Measurements from ENCODE around the gene ELF1. TPM values are rescaled to one million over a fixed set of nuclear protein-coding genes. Genes with fewer than 3 reads are reported as not detected.

The ELF1 gene
- polyA plus RNA-seq (ENCODE audit: insufficient read length in 3 of 3), result 10 to 100 TPM; 48.0 to 50.7 (median 50.1) TPM

- DNase-seq (ENCODE audit: low read depth in 3 of 3, low spot score in 2 of 3), result peak; percentile 36 to 40 (median 39)
Measured at GRCh38 chr13:41019011-41019487, at the start of gene ELF1. Gene ELF1, minus strand, starts transcription at chr13:41019316. Its CDS starts 37,262 bp downstream, at chr13:40982054.

- no peak for DNase-seq (ENCODE audit: low read depth in 3 of 3, low spot score in 2 of 3)
Measured at GRCh38 chr13:41065078-41065477, 46.0 kb upstream of the ELF1 start.

- DNase-seq (ENCODE audit: low read depth in 3 of 3, low spot score in 2 of 3), result no peak
Measured at GRCh38 chr13:41064493-41064892, 45.4 kb upstream of the ELF1 start.

GRCh38 chr13:41061914-41062837 is 43.1 kb upstream of the ELF1 start:
- peak; percentile 53 to 64 (median 60) for DNase-seq (ENCODE audit: low read depth in 3 of 3, low spot score in 2 of 3)

GRCh38 chr13:41061075-41061913 is 42.2 kb upstream of the ELF1 start, which contains the start of gene WBP4:
Gene WBP4, plus strand, starts transcription at chr13:41061509. Its CDS starts 165 bp downstream, at chr13:41061674.
- peak; percentile 97 to 98 (median 98) for DNase-seq (ENCODE audit: low read depth in 3 of 3, low spot score in 2 of 3)

- DNase-seq (ENCODE audit: low read depth in 3 of 3, low spot score in 2 of 3), result peak in 2 of 3 donors; percentile 72 to 76
Measured at GRCh38 chr13:41060724-41061074, 41.6 kb upstream of the ELF1 start.

GRCh38 chr13:41060082-41060723 is 41.1 kb upstream of the ELF1 start:
- peak; percentile 74 to 78 (median 76) for DNase-seq (ENCODE audit: low read depth in 3 of 3, low spot score in 2 of 3)

GRCh38 chr13:41059456-41060081 is 40.5 kb upstream of the ELF1 start:
- peak in 1 of 3 donors; percentile 24 for DNase-seq (ENCODE audit: low read depth in 3 of 3, low spot score in 2 of 3)

- no peak for DNase-seq (ENCODE audit: low read depth in 3 of 3, low spot score in 2 of 3)
Measured at GRCh38 chr13:41058295-41059070, 39.4 kb upstream of the ELF1 start.

- no peak for DNase-seq (ENCODE audit: low read depth in 3 of 3, low spot score in 2 of 3)
Measured at GRCh38 chr13:41056826-41057711, 38.0 kb upstream of the ELF1 start.

- no peak for DNase-seq (ENCODE audit: low read depth in 3 of 3, low spot score in 2 of 3)
Measured at GRCh38 chr13:41056194-41056593, 37.1 kb upstream of the ELF1 start.

- DNase-seq (ENCODE audit: low read depth in 3 of 3, low spot score in 2 of 3), result no peak
Measured at GRCh38 chr13:41054919-41055619, 36.0 kb upstream of the ELF1 start.

GRCh38 chr13:41054212-41054877 is 35.2 kb upstream of the ELF1 start:
- no peak for DNase-seq (ENCODE audit: low read depth in 3 of 3, low spot score in 2 of 3)

- DNase-seq (ENCODE audit: low read depth in 3 of 3, low spot score in 2 of 3), result no peak
Measured at GRCh38 chr13:41053384-41053826, 34.3 kb upstream of the ELF1 start.

- DNase-seq (ENCODE audit: low read depth in 3 of 3, low spot score in 2 of 3), result no peak
Measured at GRCh38 chr13:41052441-41052840, 33.3 kb upstream of the ELF1 start.

GRCh38 chr13:41049480-41050440 is 30.6 kb upstream of the ELF1 start:
- DNase-seq (ENCODE audit: low read depth in 3 of 3, low spot score in 2 of 3), result no peak

All from right renal cortex interstitium (tissue), 3 donors.